GM12878 (cell line): ENCODE data around the gene HOXD10. TPM values are rescaled to one million over a fixed set of nuclear protein-coding genes. Genes with fewer than 3 reads are reported as not detected.

Source experiments
- ATAC-seq: fragments of 200-7000 bp; cut with Tn5 transposase; 3 replicates; pipeline ENCODE4 v1.9.1; 2020; ENCODE audit warnings: mild to moderate bottlenecking, moderate library complexity
- BruUV-seq: library from RNA; stranded (reverse); fragments of 400-500 nt; replicated peaks from 2 replicates; lab custom pipeline; 2021; lab: Mats Ljungman, UMichigan
- CTCF ChIA-PET: fragments of 300-600 bp; sonication (Branson Sonifier 250); formaldehyde crosslinking; extraction: SDS; loops from one replicate; lab custom pipeline; 2021; ENCODE audit warnings: inconsistent platforms; lab: Yijun Ruan, JAX
- POLR2A ChIA-PET: fragments of 350-600 bp; formaldehyde crosslinking; extraction: SDS; loops from one replicate; lab custom pipeline; 2021; ENCODE audit warnings: inconsistent platforms; lab: Charles Lee
- RAD21 ChIA-PET: fragments of 300-600 bp; sonication (Branson Sonifier 250); formaldehyde crosslinking; loops from one replicate; lab custom pipeline; 2023; ENCODE audit warnings: antibody characterized with exemption; ENCODE audit not compliant: unreplicated experiment; lab: Charles Lee
- SMC1A ChIA-PET: fragments of 300-600 bp; sonication (Branson Sonifier 250); formaldehyde crosslinking; loops from one replicate; lab custom pipeline; 2023; ENCODE audit not compliant: unreplicated experiment, uncharacterized antibody; lab: Charles Lee
- DNase-seq: peaks from one replicate; pipeline ENCODE4 v3.0.0-alpha.2; 2011; ENCODE audit warnings: low read depth, low spot score
- FAIRE-seq: peaks from 3 replicates; lab custom pipeline; 2011; peaks lifted over from hg19 to GRCh38; lab: Jason Lieb, UNC
- H2AFZ ChIP-seq: 2 replicates; pipeline ENCODE4 v1.6.0; 2011; ENCODE audit warnings: low read depth, low read length, control low read depth; ENCODE audit not compliant: control insufficient read depth
- H3K27ac ChIP-seq: 2 replicates; pipeline ENCODE4 v1.5.1; 2011; ENCODE audit warnings: control low read depth; ENCODE audit not compliant: control insufficient read depth, insufficient read depth
- H3K27me3 ChIP-seq, 2 experiments: replicated peaks in 1 of 2; 2 replicates each; pipeline versions ENCODE4 v1.6.0 to v1.6.1; 2011; ENCODE audit warnings: low read length in 1 of 2; ENCODE audit not compliant: control insufficient read depth in 2 of 2, insufficient read depth in 2 of 2
- H3K36me3 ChIP-seq, 2 experiments: 2 replicates each; pipeline ENCODE4 v1.5.1; 2011; ENCODE audit warnings: low read length in 1 of 2; ENCODE audit not compliant: control insufficient read depth in 2 of 2, insufficient read depth in 2 of 2
- H3K4me1 ChIP-seq: 2 replicates; pipeline ENCODE4 v1.6.1; 2011; ENCODE audit warnings: mild to moderate bottlenecking, low read length, moderate library complexity, mixed read lengths; ENCODE audit not compliant: control insufficient read depth, insufficient read depth
- H3K4me2 ChIP-seq: 2 replicates; pipeline ENCODE4 v1.6.0; 2011; ENCODE audit warnings: control low read depth; ENCODE audit not compliant: control insufficient read depth, insufficient read depth
- H3K4me3 ChIP-seq: fragments of 200-600 bp; sonication (generic); 2 replicates; pipeline ENCODE4 v1.5.1; 2016
- H3K79me2 ChIP-seq: 2 replicates; pipeline ENCODE4 v1.6.0; 2011; ENCODE audit warnings: low read length; ENCODE audit not compliant: control insufficient read depth, insufficient read depth
- H3K9ac ChIP-seq: 2 replicates; pipeline ENCODE4 v1.8.0; 2011; ENCODE audit warnings: low read length, control low read depth, mixed read lengths; ENCODE audit not compliant: control insufficient read depth, insufficient read depth
- H3K9me3 ChIP-seq: replicated peaks from 3 replicates; pipeline ENCODE4 v1.5.1; 2011; ENCODE audit warnings: mild to moderate bottlenecking, low read length; ENCODE audit not compliant: control insufficient read depth, insufficient read depth
- H4K20me1 ChIP-seq: 2 replicates; pipeline ENCODE4 v1.6.0; 2011; ENCODE audit not compliant: control insufficient read depth, insufficient read depth
- CREB1 ChIP-seq: IDR thresholded peaks from 2 replicates; pipeline ENCODE4 v1.6.1; 2012; ENCODE audit warnings: low read depth, mild to moderate bottlenecking, inconsistent platforms
- KDM1A ChIP-seq: fragments of 200-600 bp; sonication (generic); IDR thresholded peaks from 2 replicates; pipeline ENCODE4 v1.6.1; 2016; ENCODE audit warnings: borderline replicate concordance
- RB1 ChIP-seq: fragments of 450-650 bp; formaldehyde crosslinking; IDR thresholded peaks from 2 replicates; pipeline ENCODE4 v1.6.1; 2017; ENCODE audit warnings: mild to moderate bottlenecking, borderline replicate concordance
- RBBP5 ChIP-seq: fragments of 200-600 bp; sonication (generic); conservative IDR thresholded peaks from 2 replicates; pipeline ENCODE4 v1.6.1; 2016
- SMAD5 ChIP-seq: IDR thresholded peaks from 2 replicates; pipeline ENCODE4 v1.6.1; 2016; ENCODE audit warnings: antibody characterized with exemption, low read depth
- TAF1 ChIP-seq: IDR thresholded peaks from 2 replicates; pipeline ENCODE4 v1.6.1; 2011; ENCODE audit warnings: mild to moderate bottlenecking, low read depth, low read length, borderline replicate concordance
- YY1 ChIP-seq: IDR thresholded peaks from 2 replicates; pipeline ENCODE4 v1.6.1; 2011; ENCODE audit warnings: low read depth, mild to moderate bottlenecking, low read length
- ZNF217 ChIP-seq: fragments of 450-650 bp; IDR thresholded peaks from 2 replicates; pipeline ENCODE4 v1.6.1; 2017; ENCODE audit warnings: antibody characterized with exemption, mild to moderate bottlenecking
- ZZZ3 ChIP-seq: IDR thresholded peaks from 2 replicates; pipeline ENCODE4 v1.6.1; 2011; ENCODE audit warnings: low read depth; ENCODE audit not compliant: control insufficient read depth, insufficient read length
- WGBS: methylation state at CpG from one replicate; pipeline ENCODE4 v1.1.6; 2016; ENCODE audit warnings: low lambda C conversion rate; ENCODE audit not compliant: insufficient replicate concordance, insufficient coverage; ENCODE audit errors: missing lambda C conversion rate; 5-methylcytosine and 5-hydroxymethylcytosine counted together
- in situ Hi-C: fragments of 300-500 bp; cut with MboI; formaldehyde crosslinking; loops from 9 replicates; pipeline ENCODE4 v1.14.3; 2018; ENCODE audit warnings: mixed read lengths
- intact Hi-C: fragments of 100-400 bp; cut with micrococcal nuclease; formaldehyde crosslinking; loops from one replicate; pipeline ENCODE4 v1.14.2; 2022; ENCODE audit not compliant: unreplicated experiment
- polyA plus RNA-seq, 11 experiments: library from polyadenylated mRNA; depleted of rRNA in 4 of 11; unstranded in 6 of 11; stranded (reverse) in 5 of 11; fragments of >200 nt; fragmentation: Nextera tagmentation in 4 of 11; fragmentation: Illumina TruSeq in 1 of 11; extraction: Ambion mirVana in 4 of 11; extraction: Trizol in 1 of 11; gene quantifications; 1 replicate in 1 of 11; 2 replicates in 10 of 11; pipeline versions ENCODE4 v1.2.1 to v1.2.3, GENCODE V29; 2011 to 2016; ENCODE audit warnings: inconsistent platforms in 2 of 11, missing spikeins in 2 of 11, low read depth in 1 of 11
- total RNA-seq, 4 experiments: library from RNA; depleted of rRNA in 3 of 4; stranded (reverse); fragments of >200 nt in 3 of 4; fragmentation: Illumina TruSeq in 1 of 4; extraction: Trizol in 1 of 4; gene quantifications; 2 replicates each; pipeline versions ENCODE4 v1.2.1 to v1.2.3, GENCODE V29; 2013 to 2021
- TF ChIP-seq, protein P1 (sequence below): IDR thresholded peaks from 2 replicates; pipeline ENCODE4 v1.6.1; 2012; ENCODE audit warnings: low read length, inconsistent platforms
- TF ChIP-seq, protein P2 (sequence below): fragments of 450-650 bp; IDR thresholded peaks from 2 replicates; pipeline ENCODE4 v1.6.1; 2016; ENCODE audit warnings: mild to moderate bottlenecking

The HOXD10 gene
- total and polyA plus RNA-seq, 10 of the 15 experiments (the other 5 are each of a cell fraction or from before 2014, with no cell fraction given) = not detected

DNA sequence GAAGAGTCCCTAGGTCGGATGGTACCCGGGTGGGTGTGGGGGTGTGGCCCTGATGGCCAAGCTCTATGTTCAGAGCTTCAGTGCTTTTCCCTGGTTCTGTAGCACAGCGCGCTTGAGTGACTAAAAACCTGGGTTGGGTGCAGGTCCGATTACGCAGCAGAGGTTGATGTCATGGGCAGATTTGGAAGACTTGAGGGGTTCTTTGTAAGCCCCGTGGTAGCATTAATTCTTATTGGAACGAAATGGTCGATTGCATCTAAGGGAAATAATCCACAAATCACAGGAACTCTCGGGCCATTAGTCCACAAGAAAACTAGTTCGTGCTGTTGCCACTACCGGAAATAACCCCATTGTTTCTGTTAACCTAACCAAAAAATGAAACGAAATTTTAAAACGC is 21.9 kb downstream of the HOXD10 start:
- in situ Hi-C loops = loop anchor here (25.0 kb wide), 1 partner anchor 1199 kb away; no protein-coding TSS in a partner anchor
- POLR2A ChIA-PET = no interaction called here
- Histone ChIP-seq H3K27ac (no peak overlapping the region), H3K4me1 (no peaks in the 10 kb centered on the region), H2AFZ (no peak overlapping the region), H3K9ac (no peak overlapping the region), H3K4me3 (no peak overlapping the region), H3K36me3 (no peaks in the 10 kb centered on the region), H3K27me3 (peaks cover 2 to 11% of the 10 kb centered on the region in 2 experiments), H4K20me1 (no peaks in the 10 kb centered on the region), H3K9me3 (no peaks in the 10 kb centered on the region; the same call in 2 of the 3 replicates), H3K4me2 (no peak overlapping the region), H3K79me2 (no peaks in the 10 kb centered on the region)
- SMC1A ChIA-PET = interaction anchor here (3.3 to 5.3 kb wide), 2 partner anchors 316 to 415 kb away, joined by 47 to 58 read pairs; no protein-coding TSS in a partner anchor
- BruUV-seq = no TSS peak
- no peak for DNase-seq
- no peak for ATAC-seq
- intact Hi-C loops = no loop called here
- RAD21 ChIA-PET = interaction anchor here (1.0 to 3.7 kb wide), 3 partner anchors 316 to 498 kb away, joined by 4 to 76 read pairs (median 11); no protein-coding TSS in a partner anchor
- 25% methylated on average over 14 of the region's 14 CpGs for WGBS
- FAIRE-seq = no peak
- CTCF ChIA-PET = interaction anchor here (0.7 to 8.6 kb wide), 7 partner anchors 11 to 1010 kb away, joined by 3 to 157 read pairs (median 35); no protein-coding TSS in a partner anchor
- TF ChIP-seq ZNF217 = no peak
- TF ChIP-seq CREB1 = no peak
- TF ChIP-seq, protein P1, sequence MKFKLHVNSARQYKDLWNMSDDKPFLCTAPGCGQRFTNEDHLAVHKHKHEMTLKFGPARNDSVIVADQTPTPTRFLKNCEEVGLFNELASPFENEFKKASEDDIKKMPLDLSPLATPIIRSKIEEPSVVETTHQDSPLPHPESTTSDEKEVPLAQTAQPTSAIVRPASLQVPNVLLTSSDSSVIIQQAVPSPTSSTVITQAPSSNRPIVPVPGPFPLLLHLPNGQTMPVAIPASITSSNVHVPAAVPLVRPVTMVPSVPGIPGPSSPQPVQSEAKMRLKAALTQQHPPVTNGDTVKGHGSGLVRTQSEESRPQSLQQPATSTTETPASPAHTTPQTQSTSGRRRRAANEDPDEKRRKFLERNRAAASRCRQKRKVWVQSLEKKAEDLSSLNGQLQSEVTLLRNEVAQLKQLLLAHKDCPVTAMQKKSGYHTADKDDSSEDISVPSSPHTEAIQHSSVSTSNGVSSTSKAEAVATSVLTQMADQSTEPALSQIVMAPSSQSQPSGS = no peak
- TF ChIP-seq YY1 = no peak
- TF ChIP-seq TAF1 = no peak
- TF ChIP-seq, protein P2, sequence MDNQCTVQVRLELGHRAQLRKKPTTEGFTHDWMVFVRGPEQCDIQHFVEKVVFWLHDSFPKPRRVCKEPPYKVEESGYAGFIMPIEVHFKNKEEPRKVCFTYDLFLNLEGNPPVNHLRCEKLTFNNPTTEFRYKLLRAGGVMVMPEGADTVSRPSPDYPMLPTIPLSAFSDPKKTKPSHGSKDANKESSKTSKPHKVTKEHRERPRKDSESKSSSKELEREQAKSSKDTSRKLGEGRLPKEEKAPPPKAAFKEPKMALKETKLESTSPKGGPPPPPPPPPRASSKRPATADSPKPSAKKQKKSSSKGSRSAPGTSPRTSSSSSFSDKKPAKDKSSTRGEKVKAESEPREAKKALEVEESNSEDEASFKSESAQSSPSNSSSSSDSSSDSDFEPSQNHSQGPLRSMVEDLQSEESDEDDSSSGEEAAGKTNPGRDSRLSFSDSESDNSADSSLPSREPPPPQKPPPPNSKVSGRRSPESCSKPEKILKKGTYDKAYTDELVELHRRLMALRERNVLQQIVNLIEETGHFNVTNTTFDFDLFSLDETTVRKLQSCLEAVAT = no peak
- TF ChIP-seq KDM1A = no peak
- TF ChIP-seq RBBP5 = no peak
- no peak for TF ChIP-seq SMAD5
- TF ChIP-seq ZZZ3 = no peak
- no peak for TF ChIP-seq RB1
